ENCODE results near the gene TAF1B.
A peak's percentile ranks its signal among the peaks of the same experiment; 100 is the strongest.

Gene TAF1B

DNA sequence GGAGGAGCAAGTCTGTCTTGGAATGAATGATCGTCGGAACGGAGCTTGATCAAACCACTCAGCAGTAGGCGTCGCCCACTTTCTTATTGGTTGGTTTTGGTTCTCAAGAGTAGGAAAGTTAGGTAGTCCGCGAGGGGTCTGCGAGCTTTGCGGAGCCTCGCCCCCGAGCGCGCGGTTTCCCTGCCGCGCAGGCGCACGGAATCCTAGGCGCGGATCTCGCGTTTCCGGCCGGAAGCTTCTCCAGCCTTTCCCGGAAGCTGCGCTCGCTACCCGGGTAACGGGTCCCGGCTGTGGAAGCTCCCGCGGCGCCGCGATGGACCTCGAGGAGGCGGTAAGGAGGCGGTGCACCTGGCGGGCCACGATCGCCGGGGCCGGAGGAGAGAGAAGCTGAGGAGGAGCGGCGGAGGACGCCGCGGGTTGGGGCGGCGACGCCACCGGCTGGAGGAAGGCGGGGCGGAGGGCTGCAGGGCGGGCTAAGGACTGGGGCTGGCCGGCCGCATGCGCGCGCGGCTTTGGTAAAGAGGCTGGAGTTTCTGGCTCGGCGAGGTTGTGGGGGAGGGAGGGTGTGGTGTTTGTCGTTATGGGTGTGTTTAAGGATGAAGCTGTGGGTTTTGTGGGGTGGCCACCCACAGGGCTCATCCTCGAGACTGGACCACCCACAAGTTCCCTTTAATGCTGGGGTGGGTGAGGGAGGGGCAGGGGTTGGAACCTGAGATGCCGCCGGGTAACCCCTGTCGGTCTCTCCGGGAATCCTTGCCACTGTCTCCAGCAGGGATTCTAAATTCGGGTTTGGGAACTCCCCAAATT is at the start of gene TAF1B:
TSS of gene TAF1B (plus strand) at position 246 of the 807 bp plus-strand sequence. CDS start at position 314, 68 bp downstream.
- DNase-seq (ENCODE audit: low spot score) = peak; percentile 93

DNA sequence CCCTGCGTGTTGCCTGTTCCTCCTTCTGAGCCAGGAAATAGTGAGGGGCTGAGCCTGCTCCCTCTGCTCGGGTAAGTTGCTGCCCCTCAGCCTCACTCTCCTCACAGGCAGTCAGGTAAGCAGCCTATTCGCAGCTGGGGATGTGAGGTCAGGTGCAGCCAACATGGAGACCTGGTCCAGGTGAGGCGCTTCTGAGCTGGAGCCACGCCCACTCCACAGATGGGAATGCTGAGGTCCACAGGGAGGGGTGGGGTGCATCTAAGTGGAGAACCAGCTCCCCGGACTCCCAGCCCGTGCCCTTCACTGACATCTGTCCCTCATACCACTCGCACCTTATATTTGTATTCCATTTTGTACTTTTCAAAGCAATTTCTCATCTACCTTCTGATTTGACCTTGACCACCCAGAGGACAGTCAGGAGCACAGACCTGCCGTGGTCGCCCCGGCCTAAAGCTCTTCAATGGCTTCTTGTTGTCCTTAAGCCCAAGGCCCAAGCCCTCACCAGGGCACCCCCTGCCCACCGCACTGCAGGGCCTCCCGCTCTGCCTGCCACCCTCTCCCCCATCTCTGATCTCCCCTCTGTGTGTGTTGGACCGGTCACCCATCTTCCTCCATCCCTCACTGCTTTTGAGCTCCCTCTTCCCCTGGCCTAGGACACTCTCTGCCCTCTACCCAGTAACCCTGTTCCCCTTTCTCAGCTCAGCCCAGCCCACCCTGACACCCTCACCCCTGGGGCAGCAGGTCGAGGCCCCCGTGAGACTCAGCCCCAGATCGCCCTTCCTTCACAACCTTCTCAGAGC is 49.2 kb upstream of the TAF1B start:
- DNase-seq (ENCODE audit: low spot score) = no peak

DNA sequence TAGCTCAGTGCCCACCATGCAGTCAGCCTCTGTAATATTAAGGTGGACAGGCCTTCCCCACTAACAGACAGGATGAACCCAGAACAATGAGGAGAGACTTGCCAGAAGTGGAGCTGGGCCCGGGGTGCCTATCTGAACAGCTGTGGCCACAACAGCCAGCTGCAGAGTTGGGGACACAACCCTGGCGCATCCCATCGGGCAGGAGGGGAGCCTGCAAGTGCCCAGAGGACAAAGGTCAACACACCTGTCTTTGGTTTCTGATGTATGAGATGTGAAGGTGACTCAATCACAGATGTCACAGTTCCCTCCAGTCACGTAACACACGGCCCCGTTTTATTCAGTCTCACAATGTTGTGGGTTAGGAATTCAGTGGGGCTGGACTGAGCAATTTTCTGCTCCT is 48.2 kb upstream of the TAF1B start:
- DNase-seq (ENCODE audit: low spot score) = no peak

DNA sequence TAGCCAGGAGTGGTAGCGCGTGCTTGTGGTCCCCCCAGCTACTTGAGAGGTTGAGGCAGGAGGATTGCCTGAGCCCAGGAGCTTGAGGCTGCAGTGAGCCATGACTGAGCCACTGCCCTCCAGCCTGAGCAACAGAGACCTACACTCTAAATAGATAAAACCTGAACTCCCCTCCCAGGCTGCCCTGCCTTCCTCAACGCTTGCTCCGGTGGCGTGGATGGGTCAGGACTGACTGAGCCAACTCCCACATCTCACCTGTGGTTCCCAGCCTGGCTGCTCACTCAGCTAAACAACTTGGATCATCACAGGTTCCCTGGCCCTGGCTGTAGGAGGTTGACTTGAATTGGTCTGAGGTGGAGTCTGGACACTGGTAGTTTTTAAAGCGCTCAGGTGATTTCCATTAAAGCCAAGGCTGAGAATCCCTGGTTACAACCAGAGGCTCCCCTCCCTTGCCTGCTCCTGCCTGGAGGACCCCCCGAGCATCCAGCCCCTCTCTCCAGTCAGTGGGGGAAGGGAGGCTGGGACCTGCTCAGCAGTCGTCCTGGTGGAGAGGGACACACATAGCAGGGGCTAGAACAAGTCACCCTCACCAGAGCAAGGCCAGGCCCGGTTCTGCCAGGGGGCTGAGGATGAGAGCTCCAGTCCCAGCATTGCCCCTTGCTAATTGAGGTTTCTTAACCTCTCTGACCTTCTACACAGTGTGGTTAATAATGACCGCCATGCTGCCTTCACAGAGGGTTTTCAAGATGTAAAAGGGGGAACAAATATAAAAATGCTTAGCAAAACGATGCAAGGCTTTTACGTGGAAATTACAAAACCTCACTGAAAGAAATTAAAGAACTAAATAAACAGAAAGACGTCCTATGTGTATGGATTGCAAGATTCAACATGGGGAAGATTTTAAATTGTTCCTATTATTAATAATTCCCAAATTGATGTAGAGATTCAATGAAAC is 46.9 kb upstream of the TAF1B start:
- DNase-seq (ENCODE audit: low spot score) = no peak

DNA sequence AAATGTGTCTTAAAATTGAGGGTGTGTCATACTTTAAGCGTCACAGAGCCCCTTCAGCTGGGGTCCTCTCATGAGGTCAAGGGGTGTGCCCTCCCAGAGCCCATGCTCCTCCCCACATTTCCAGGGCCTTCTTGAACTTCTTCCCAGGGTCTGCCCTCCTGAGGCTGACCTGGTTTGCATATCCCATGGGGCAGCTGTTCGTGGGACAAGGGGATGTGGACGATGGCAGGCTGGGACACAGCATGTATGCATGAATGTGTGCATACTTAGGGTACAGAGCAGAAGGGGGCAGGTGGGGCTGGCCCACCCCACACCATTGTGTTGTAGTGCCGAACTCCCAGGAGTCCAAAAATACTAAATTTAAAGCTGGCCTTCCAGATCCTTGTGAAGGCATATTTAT is 46.2 kb upstream of the TAF1B start:
- DNase-seq (ENCODE audit: low spot score) = no peak

DNA sequence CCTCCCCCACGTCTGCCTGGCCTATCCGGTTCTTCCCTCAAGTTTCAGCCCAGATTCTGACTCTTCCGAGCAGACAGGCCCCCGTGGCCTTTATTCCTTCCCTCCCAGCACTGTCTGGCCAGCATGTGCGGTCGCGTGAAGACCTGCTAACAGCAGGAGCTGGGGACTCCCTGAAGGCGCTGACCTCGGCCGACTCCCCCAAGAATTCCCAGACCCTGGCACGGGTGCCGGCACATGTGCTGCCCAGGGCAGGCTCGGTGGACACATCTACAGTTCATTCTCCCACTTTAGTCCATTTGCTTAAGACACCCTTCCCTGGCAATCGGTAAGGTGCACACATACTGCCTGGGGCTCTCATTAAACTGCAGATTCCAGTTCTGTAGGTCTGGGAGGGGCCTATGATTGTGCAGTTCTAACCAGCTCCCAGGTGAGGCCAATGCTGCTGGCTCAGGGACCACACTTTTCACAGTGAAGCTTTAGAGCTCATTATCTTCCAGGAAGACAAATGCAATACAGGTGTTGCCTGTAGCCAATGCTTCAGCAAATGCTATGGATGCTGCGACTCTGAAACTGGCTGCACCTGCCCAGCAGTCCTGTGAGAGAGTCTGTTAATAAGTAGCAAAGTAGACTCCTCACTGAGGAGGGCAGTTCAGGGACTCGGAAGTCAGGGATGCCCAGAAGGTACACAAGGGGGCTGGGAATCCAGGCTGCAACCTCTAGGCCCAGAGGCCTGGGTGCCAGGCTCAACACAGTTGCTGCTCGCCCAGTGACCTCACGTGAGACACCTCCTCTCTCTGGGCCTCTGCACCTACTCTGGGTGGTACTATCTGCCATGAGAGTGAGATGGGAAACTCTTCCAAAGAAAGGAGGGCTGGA is 45.4 kb upstream of the TAF1B start:
- no peak for DNase-seq (ENCODE audit: low spot score)

DNA sequence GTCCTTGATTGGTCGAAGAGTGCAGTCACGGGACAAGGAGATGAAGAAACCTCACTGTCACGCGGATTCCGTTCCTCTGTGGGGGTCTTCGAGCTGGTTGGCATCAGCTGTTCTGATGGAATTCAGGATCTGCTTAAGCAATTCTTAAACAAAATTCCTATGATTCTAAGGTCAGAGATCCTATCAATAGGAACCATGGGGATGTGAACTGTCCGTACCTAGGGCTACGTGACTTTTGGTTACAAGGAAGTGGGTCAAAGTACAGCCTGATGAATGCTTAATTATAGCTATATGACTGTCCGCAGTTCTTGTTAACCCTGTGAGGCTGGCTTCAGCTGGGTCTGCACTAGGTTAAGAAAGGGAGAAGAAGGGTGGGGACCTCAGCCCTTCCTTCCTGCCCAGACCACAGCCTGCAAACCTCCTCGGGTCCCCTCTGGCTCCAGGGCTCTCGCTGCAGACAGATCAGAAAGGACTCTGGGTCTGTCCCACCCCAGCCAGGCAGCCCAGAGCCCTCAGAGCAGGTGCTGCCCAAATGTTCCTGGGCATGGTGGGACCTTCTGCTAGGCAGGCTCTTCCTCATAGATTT is 44.2 kb upstream of the TAF1B start:
- no peak for DNase-seq (ENCODE audit: low spot score)

DNA sequence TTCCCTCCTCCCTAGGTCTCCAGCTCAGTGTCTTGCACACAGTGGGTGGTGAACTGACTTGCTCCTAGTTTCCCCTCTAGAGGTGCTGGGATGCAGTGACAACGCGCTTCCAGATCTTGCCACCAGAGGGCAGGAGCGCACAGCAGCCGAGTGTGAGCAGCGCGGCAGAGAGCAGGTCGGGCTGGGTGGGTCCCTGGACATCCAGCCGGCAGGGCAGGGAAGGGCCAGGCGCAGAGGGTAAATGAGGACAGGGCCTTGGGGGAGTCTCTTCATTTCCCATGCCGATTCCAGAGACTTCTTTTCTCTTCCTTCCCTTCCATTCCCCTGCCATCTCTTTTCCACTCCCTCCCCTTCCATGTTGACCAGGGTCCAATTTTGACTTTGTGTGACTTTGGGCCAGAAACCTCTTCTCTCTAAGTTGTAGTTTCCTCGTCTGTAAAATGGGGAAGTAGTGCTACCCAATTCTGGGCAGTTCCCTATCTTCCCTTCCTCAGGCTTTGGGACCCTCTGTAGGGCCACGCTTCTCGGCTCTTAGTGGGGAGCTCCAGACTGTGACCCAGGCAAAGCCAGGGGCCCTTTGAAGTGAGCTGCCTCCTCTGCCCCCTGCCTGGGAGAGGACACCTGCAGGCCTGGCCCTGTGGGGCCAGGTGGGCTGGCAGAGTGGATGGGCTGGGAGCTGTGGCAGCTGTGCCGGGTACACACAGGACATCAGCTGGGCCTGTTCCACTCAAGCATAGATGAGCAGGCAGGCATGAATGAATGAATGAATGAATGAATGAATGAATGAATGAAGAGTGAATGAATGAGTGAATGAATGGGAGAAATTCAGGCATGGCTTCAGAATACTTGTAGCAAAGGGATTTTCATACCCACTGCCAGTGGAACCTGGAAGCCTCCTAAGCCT is 43.3 kb upstream of the TAF1B start:
- peak; percentile 78 for DNase-seq (ENCODE audit: low spot score)

DNA sequence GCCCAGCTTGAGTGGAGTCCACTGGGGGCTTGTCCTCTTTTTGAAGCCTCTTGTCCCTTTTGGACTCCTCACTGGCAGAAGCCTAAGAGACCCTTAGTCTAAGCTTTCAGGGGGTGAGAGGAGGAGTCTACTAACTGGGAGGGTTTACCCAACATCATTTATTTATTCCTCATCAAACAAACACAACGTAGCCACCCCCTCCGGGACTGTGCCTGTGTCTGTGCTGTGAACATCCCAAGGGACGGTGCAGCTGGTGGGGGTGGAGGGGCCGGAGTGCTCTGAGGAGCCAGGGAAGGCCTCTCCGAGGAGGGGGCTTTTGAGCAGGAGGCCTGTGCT is 42.7 kb upstream of the TAF1B start:
- DNase-seq (ENCODE audit: low spot score) = no peak

DNA sequence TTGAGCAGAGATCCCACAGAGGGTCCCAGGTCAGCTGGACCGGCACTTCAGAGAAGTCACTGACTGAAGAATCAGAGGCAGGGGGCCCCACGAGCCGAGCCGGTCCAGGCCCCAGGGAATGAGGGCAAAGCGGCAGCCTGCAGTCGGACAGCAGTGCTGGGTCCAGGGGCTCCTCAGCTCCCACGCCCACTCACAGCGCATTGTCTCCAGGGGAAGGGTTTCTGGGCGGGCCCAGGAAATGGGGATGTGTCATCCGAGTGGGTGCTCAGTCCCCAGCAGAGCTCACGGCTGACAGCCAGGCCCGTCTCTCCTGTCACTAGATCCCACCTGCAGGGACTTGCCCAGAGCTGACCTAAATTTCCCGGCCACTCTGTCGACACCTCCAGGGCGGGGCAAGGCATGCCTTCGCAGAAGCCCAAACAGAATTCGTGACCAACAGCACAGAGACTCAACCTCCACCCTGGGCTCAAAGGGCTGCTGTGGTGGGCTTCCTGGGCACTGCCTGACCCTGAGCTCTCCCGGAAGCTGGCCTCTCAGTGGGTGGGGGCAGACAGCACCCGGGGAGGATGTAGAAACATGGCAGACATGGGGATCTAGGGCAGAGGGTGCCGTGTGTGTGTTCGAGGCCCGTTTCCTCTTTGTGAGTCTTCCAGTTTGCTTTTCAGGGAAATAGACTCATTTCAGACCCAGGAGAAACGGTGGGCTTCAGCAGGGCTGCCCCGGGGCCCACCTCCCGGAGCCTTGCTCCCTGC is 42.1 kb upstream of the TAF1B start:
- DNase-seq (ENCODE audit: low spot score) = peak; percentile 20

DNA sequence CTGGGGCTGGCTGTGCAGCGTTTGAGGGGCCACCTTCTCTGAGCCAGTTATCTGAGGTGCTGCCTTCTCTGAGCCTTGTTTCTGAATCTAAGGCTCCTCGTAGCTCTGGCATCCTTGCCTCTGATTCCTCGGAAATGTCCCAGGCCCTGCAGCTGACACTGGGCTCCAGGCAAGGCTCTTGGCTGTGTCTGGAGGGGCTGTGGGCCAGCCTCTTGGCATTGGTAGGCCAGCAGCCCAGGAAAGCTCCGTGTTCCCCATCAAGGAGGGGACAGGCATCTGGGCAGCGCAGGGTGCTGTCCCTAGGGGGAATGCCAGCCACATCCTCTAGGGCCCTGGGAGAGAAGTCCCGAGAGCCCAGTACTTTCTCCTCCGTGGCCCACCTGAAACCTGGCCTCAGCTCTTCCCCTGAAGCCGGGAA is 40.7 kb upstream of the TAF1B start:
- DNase-seq (ENCODE audit: low spot score) = no peak

DNA sequence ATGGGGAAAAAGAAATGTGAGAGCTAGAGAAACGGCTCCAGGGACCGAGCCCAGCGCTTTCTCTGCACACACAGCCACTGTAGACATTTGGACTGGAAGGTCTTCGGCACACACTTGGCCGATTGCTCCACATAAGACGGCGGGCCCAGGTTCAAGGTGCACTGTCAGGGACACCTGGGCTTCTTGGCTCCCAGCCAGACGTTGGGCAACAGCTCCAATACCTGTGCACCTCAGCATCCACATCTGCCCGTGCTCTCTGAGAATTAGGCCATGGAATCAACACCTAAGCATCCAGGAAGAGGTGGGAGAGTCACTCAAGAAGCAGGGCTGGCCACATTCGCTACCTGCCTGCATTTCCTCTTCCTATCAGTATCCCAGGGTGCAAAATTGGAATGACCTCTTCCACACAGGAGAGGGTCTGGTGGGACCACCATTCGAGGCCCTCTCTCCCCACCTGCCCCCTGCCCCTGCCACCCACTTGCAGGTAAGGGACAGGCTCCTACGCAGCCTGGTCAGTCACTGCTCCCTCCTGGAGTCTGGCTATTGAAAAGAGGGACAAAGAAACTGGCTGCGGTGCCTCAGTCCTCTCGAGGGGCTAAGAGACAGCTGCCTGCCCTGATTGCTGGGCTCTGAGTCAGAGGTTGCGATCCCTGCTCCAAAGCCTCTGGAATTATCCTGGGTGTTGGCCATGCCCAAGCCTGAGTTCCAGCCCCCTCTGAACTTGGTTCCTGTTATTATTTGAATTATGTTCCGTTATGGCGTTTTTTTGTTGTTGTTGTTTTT is 40.1 kb upstream of the TAF1B start:
- no peak for DNase-seq (ENCODE audit: low spot score)

DNA sequence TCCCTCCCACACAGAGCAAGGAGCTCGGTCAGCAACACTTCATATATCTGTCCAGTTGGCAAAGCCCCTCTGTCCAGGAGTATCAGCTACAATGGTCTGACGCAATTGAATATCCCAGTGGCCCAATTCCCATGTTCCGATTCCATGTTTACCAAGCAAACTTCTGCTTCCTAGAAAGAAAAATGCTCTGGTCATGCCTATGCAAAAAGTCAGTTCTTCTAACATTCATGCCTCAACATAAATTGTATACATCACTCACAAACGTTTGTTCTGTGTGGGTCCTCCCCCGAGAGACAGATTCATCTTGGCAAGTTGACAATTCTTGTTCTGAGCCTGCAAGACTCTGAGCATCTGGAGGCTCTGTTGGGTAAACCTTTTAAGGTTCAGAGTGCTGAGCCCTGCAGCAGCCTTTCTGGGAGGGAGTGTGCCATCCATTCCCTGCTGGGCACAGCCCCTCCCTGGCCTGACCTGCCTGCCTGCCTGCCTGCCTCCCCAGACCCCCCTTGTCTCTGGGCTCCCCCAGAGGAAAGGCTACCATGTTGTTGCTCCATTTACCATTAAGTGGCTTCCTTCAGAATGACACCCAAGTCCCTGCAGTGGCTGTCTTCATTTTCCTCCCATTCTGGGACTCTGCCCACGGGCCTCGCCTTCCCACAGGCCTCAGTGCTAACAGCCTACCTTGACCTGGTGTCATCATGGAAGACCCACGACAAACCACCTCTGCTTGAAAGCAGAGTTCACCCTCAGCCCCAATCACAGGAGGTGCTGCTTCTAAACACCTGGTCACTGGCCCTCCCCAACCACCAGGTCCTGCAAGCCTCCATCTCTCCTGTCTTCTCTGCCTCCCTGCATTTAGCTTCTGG is 37.6 kb upstream of the TAF1B start:
- DNase-seq (ENCODE audit: low spot score) = no peak

DNA sequence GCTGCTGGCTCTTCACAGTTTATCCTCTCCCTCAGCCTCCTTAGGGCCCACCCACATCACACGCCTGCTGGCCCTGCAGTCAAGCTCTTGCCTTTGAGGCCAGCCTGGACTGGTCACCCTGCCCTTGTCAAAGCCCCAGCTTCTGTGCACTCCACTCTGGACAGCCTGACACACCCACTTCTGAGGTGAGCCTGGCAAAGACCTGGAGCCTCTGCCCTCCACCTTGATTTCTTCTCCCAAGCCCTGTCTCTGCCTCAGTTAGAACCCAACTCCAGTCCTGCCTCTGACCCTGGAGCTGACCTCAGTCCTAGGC is 37.0 kb upstream of the TAF1B start:
- DNase-seq (ENCODE audit: low spot score) = no peak

DNA sequence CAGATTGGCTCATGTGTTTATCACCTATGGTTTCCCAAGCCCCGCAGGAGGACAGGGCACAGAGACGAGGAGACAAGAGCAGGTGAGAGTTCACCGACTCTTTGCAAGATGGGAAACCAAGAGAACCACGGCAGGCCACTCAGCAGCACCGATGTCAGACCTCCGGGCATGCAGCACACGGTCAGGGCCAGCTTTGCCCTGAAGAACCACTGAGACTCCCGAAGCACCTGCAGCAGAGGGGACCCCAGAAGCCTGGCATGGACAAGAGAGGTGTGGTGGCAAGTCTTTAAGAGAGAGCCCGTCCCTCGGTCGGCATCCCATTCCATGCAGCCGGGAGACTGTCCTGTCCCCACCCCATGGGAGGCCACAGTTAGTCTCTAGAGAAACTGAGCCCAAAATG is 36.6 kb upstream of the TAF1B start:
- no peak for DNase-seq (ENCODE audit: low spot score)

DNA sequence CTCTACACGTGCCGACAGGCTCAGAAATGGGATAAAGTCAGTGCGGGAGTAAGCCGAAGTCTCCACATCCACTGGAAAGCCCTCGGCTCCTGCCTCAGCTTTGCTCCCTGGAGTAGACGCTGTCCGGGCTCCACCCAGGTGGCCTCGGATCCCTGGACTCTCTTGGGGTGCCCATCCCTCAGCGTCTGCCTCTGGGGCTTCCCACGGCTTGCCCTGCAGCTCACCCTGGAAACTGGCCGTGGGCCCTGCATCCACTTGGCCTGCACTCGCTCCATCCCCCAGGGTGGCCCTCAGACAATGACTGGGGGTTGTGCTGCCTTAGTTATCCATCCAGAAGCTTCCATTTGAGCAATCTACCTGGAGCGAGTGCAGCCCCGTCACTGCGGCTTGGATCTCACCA is 36.2 kb upstream of the TAF1B start:
- DNase-seq (ENCODE audit: low spot score) = no peak

DNA sequence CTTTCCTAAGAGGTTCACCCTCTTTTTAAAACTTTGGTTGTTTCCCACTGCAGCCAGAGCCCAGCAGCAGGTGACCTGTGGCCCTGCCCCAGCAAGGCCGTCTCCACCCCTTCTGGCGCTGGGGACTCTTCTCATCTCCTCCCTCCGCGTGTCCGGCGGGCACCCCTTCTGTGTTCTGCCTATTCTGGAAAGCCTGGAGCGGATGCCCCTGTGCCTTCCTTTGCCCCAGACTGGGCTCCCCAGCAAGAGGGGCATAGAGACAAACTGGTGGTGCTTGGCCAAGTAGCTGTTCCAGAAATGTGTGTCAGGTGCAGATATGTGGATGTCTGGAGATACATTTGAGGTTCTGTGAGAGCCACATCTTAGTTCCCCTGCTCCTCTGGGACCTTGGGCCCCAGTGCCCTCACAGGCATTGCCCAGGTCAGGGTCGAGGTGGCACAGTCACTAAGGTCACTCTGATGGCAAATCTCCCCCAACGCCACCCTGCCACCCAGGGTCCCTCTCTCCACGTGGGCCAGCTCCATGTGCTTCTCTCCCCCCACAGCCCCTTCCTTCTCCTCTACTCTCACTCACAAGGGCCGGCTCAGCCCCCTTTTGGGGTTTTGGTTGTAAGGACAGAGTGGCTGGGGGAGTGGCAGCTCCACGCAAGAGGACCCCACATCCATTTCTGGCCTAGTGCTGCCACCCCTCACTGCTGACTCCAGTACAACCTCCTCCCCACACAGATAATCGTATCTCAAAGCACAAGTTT is 35.5 kb upstream of the TAF1B start:
- DNase-seq (ENCODE audit: low spot score) = no peak
